Dendritic cell treated with granulocyte-macrophage colony-stimulating factor and Interleukin-4, amounts not matched to agents 40 ng/mL and 50 ng/mL, for 4 days (primary cell): Measurements from ENCODE around the gene CGREF1.

Experiments
- H3K27ac Mint-ChIP-seq: one replicate; pipeline ENCODE4 v1.8.0; 2022; ENCODE audit warnings: mild to moderate bottlenecking, mixed read lengths
- H3K27me3 Mint-ChIP-seq: one replicate; pipeline ENCODE4 v1.8.0; 2022; ENCODE audit warnings: mild to moderate bottlenecking, mixed read lengths
- H3K36me3 Mint-ChIP-seq: one replicate; pipeline ENCODE4 v1.8.0; 2022; ENCODE audit warnings: low read depth, mixed read lengths
- H3K4me1 Mint-ChIP-seq: one replicate; pipeline ENCODE4 v1.8.0; 2022; ENCODE audit warnings: low read depth, mixed read lengths
- H3K4me3 Mint-ChIP-seq: one replicate; pipeline ENCODE4 v1.8.0; 2022; ENCODE audit warnings: mild to moderate bottlenecking, moderate library complexity, mixed read lengths
- H3K9me3 Mint-ChIP-seq: one replicate; pipeline ENCODE4 v1.8.0; 2022; ENCODE audit warnings: mixed read lengths
- intact Hi-C: fragments of 100-400 bp; cut with micrococcal nuclease; formaldehyde crosslinking; loops from one replicate; pipeline ENCODE4 v1.15.0; 2022

CGREF1 gene, protein sequence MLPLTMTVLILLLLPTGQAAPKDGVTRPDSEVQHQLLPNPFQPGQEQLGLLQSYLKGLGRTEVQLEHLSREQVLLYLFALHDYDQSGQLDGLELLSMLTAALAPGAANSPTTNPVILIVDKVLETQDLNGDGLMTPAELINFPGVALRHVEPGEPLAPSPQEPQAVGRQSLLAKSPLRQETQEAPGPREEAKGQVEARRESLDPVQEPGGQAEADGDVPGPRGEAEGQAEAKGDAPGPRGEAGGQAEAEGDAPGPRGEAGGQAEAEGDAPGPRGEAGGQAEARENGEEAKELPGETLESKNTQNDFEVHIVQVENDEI

GRCh38 chr2:27118525-27119329 is at the start of gene CGREF1:
TSS of gene CGREF1 (minus strand) at chr2:27119128. CDS start at chr2:27104366, 14,762 bp downstream.
- Mint-ChIP-seq H3K27ac (no peak within 1 kb of the TSS), H3K36me3 (no peaks in the 10 kb centered on the region), H3K4me3 (peak within 1 kb of the TSS; percentile 60), H3K9me3 (no peaks in the 10 kb centered on the region), H3K4me1 (peaks cover 36% of the 10 kb centered on the region), H3K27me3 (peaks cover 33% of the 10 kb centered on the region)
- intact Hi-C loops, result no loop called here

DNA sequence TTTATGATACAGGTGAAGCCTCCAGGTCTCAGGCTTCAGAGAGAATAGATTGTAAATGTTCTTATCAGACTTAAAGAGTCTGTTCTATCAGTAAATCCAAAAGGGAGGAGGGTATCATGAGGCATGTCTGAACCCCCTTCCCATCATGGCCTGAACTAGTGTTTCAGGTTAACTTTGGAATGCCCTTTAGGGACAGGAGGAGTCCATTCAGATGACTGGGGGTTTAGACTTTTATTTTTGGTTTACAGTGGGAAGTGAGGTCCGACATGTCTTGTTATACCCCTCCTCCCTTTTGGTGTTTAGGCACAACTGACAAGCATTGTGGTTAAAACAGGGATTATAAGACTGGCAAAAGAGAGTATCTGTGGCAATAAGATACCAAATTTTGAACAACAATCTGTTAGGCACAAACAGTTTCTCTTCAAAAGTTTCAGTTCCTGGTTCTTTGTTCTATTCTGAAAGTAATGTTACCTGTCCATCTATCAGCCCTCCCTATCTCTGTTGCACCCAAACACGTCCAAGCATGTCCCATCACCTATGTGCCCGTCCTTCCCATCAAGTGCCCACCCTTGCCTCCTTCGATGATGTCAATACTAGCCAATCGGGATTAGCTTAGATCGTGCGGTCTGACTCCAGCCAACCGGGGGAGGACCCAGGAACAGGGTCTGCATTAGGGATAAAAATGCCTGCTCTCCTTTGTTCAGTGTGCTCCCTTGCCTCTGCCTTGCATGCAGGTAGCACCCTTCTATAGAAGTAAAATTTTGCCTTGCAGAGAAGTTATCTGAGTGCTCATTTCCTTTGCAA is 46.2 kb upstream of the CGREF1 start:
- Mint-ChIP-seq H3K27ac (no peak overlapping the region), H3K36me3 (no peaks in the 10 kb centered on the region), H3K4me1 (peaks cover 2% of the 10 kb centered on the region), H3K9me3 (no peaks in the 10 kb centered on the region), H3K4me3 (no peak overlapping the region), H3K27me3 (peaks cover 3% of the 10 kb centered on the region)
- intact Hi-C loops, result no loop called here

DNA sequence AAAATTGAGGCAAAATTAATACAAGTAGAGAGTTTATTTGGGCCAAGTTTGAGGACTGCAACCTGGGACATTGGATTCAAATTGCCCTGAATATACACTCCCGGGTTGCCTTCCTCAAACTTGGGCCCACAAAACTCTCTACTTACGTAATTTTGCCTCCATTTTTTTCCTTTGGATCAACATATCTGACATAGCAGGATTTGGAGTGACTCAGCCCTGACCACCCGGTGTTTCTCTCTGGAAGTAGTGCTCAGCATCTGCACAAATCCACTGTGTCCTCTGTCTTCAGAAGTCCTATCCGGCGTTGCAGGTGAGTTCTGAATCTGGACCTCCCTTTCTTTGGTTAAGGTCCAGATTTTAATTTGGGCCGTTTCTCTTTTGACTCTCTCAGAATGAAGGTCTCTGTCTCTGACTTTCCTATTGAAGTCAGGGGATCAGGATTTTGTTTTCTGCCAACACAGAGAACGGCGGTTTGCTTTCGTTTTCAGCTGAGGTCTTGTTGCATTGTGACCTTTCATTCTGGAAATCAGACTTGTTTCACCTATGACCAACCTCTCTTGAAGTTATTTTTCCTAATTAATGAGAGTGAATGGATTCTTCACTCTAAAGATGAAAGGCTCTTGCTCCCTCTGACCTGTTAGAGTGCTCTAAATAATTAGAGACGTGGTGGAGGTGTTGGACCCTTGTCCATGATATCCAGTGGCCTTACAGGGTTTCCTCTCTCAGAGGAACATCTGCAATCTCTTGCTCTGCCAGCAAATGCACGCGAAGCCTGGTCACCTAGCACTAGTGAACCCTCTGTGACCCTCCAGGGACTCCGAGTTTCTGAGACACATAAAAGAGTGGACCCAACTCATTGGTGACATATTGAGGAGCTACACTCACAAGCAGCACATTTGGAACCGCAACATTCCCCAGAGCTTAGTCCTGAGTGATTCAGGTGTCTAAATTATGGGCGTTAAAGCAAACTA is 43.5 kb upstream of the CGREF1 start:
- H3K4me3 Mint-ChIP-seq, result no peak overlapping the region
- intact Hi-C loops, result no loop called here
- no peaks in the 10 kb centered on the region for H3K27me3 Mint-ChIP-seq
- H3K4me1 Mint-ChIP-seq, result no peaks in the 10 kb centered on the region
- no peak overlapping the region for H3K27ac Mint-ChIP-seq
- no peaks in the 10 kb centered on the region for H3K36me3 Mint-ChIP-seq
- H3K9me3 Mint-ChIP-seq, result no peaks in the 10 kb centered on the region

GRCh38 chr2:27160191-27160590 is 41.3 kb upstream of the CGREF1 start:
- intact Hi-C loops, result no loop called here
- H3K4me1 Mint-ChIP-seq, result peaks cover 5% of the 10 kb centered on the region
- no peak overlapping the region for H3K27ac Mint-ChIP-seq
- H3K4me3 Mint-ChIP-seq, result no peak overlapping the region
- no peaks in the 10 kb centered on the region for H3K27me3 Mint-ChIP-seq
- H3K36me3 Mint-ChIP-seq, result no peaks in the 10 kb centered on the region
- no peaks in the 10 kb centered on the region for H3K9me3 Mint-ChIP-seq

GRCh38 chr2:27159271-27159670 is 40.3 kb upstream of the CGREF1 start:
- Mint-ChIP-seq H3K9me3 (no peaks in the 10 kb centered on the region), H3K4me3 (no peak overlapping the region), H3K4me1 (peaks cover 5% of the 10 kb centered on the region), H3K27ac (no peak overlapping the region), H3K27me3 (no peaks in the 10 kb centered on the region), H3K36me3 (no peaks in the 10 kb centered on the region)
- intact Hi-C loops, result no loop called here

GRCh38 chr2:27158468-27158867 is 39.5 kb upstream of the CGREF1 start:
- H3K4me3 Mint-ChIP-seq, result no peak overlapping the region
- H3K4me1 Mint-ChIP-seq, result peaks cover 5% of the 10 kb centered on the region
- H3K27me3 Mint-ChIP-seq, result no peaks in the 10 kb centered on the region
- H3K9me3 Mint-ChIP-seq, result no peaks in the 10 kb centered on the region
- no peaks in the 10 kb centered on the region for H3K36me3 Mint-ChIP-seq
- no peak overlapping the region for H3K27ac Mint-ChIP-seq
- intact Hi-C loops, result no loop called here

GRCh38 chr2:27155069-27155520 is 36.2 kb upstream of the CGREF1 start:
- Mint-ChIP-seq H3K9me3 (no peaks in the 10 kb centered on the region), H3K27ac (no peak overlapping the region), H3K27me3 (peaks cover 1% of the 10 kb centered on the region), H3K4me1 (peaks cover 12% of the 10 kb centered on the region), H3K36me3 (no peaks in the 10 kb centered on the region), H3K4me3 (no peak overlapping the region)
- intact Hi-C loops, result no loop called here

DNA sequence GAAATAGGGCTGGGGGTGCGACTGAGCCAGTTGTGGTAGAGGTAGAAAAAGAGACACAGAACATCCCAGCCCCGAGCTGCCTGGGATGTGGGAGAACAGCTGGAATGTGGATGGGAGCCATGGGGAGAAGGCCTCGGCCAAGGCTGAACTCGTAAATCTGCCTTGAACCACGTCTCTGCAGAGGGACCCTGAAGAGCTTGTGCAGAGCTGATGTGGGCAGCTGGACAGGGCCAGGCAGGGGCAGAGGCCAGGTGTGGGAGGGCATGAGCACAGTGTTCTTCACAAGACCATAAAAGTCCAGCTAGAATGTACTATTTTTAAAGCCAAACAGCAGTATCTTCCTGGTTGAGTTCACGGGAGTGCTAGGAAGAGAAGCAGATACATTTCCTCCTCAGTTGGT is 35.6 kb upstream of the CGREF1 start:
- H3K4me1 Mint-ChIP-seq, result peaks cover 12% of the 10 kb centered on the region
- no peak overlapping the region for H3K4me3 Mint-ChIP-seq
- peaks cover 1% of the 10 kb centered on the region for H3K27me3 Mint-ChIP-seq
- no peaks in the 10 kb centered on the region for H3K9me3 Mint-ChIP-seq
- intact Hi-C loops, result no loop called here
- no peak overlapping the region for H3K27ac Mint-ChIP-seq
- H3K36me3 Mint-ChIP-seq, result no peaks in the 10 kb centered on the region

DNA sequence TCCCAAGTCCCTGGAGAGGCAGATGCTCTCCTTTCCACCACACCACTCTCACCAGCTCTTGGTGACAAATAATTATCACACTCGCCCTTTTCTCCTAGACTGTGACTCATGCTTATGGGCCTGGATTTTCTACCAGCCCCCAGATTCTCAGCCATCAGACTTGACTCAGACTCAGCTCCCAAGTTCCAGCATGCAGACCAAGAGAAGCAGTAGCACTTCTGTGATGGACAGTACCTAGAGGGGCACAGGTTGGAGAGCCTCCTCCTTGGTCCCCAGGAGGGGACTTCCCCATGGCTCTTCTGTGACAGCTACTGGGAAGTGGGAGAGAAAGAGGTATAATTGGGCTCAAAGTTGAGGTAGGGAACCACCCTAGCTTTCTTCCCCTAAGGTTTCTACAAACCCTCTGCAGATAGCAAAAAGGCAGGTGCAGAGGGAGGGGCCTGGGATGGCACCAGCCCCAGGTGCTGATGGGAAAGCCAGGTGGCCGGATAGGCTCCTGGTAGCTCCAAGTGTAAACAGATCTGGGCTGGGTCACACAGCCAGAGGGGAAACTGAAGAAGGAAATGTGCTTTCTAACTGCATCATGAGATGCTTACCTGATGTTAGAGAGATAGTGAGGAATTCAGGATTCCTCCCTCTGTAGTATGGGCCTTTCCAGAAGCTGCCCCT is 34.0 kb upstream of the CGREF1 start:
- intact Hi-C loops, result no loop called here
- Mint-ChIP-seq H3K4me1 (peaks cover 12% of the 10 kb centered on the region), H3K27ac (no peak overlapping the region)

GRCh38 chr2:27152102-27152795 is 33.3 kb upstream of the CGREF1 start:
- Mint-ChIP-seq H3K4me1 (peaks cover 12% of the 10 kb centered on the region), H3K27ac (no peak overlapping the region), H3K36me3 (no peaks in the 10 kb centered on the region), H3K9me3 (no peaks in the 10 kb centered on the region), H3K4me3 (no peak overlapping the region), H3K27me3 (peaks cover 3% of the 10 kb centered on the region)
- intact Hi-C loops, result no loop called here

More for the DNA sequence above, 34.0 kb upstream of the CGREF1 start:
- H3K36me3 Mint-ChIP-seq, result no peaks in the 10 kb centered on the region
- no peak overlapping the region for H3K4me3 Mint-ChIP-seq
- H3K27me3 Mint-ChIP-seq, result peaks cover 3% of the 10 kb centered on the region
- H3K9me3 Mint-ChIP-seq, result no peaks in the 10 kb centered on the region

- peaks cover 3% of the 10 kb centered on the region for H3K27me3 Mint-ChIP-seq
- intact Hi-C loops, result no loop called here
- no peaks in the 10 kb centered on the region for H3K36me3 Mint-ChIP-seq
- no peaks in the 10 kb centered on the region for H3K9me3 Mint-ChIP-seq
- H3K27ac Mint-ChIP-seq, result no peak overlapping the region
- H3K4me1 Mint-ChIP-seq, result peaks cover 6% of the 10 kb centered on the region
- H3K4me3 Mint-ChIP-seq, result no peak overlapping the region
Measured at GRCh38 chr2:27150639-27151230, 31.8 kb upstream of the CGREF1 start.
